ENCODE results near the gene NFX1.

DNA sequence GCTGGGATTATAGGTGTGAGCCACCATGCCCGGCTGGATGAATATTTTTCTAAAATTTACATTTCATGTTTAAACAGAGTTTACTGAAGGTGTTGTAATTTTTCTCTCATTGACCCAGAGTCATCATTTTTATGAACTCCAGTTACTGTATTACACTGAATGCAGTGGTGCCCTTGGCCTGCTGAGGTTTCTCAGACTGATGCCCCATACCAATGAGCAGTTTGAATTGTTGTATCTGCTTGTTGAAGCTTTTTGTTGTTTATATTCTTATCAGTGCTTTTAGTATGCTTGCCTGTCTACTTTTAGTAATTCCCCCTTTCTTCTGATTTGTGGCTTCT, 29.9 kb downstream of the NFX1 start:
- TF ChIP-seq ZFP3 (CRISPR knock-in tag; IDR thresholded peaks at IDR 0.05) (no peak), SNAI2 (CRISPR knock-in tag; IDR thresholded peaks at IDR 0.05) (no peak), ISL1 (CRISPR knock-in tag; IDR thresholded peaks at IDR 0.05) (peak; percentile 91), CSDC2 (CRISPR knock-in tag; IDR thresholded peaks at IDR 0.05) (no peak), BACH2 (CRISPR knock-in tag; IDR thresholded peaks at IDR 0.05; ENCODE audit: borderline replicate concordance) (no peak), TCF4 (CRISPR knock-in tag; IDR thresholded peaks at IDR 0.05; ENCODE audit: borderline replicate concordance) (no peak), ZNF70 (CRISPR knock-in tag; IDR thresholded peaks at IDR 0.05) (no peak), ZC3H10 (CRISPR knock-in tag; IDR thresholded peaks at IDR 0.05) (no peak), ZNF8 (CRISPR knock-in tag; IDR thresholded peaks at IDR 0.05) (no peak), ZNF565 (CRISPR knock-in tag; conservative IDR thresholded peaks at IDR 0.05; ENCODE audit: low read depth) (no peak), ARNTL (CRISPR knock-in tag; IDR thresholded peaks at IDR 0.05; ENCODE audit: borderline replicate concordance, low read depth) (no peak), TOX (CRISPR knock-in tag; IDR thresholded peaks at IDR 0.05; ENCODE audit: borderline replicate concordance) (no peak)
- TF ChIP-seq, protein P1, sequence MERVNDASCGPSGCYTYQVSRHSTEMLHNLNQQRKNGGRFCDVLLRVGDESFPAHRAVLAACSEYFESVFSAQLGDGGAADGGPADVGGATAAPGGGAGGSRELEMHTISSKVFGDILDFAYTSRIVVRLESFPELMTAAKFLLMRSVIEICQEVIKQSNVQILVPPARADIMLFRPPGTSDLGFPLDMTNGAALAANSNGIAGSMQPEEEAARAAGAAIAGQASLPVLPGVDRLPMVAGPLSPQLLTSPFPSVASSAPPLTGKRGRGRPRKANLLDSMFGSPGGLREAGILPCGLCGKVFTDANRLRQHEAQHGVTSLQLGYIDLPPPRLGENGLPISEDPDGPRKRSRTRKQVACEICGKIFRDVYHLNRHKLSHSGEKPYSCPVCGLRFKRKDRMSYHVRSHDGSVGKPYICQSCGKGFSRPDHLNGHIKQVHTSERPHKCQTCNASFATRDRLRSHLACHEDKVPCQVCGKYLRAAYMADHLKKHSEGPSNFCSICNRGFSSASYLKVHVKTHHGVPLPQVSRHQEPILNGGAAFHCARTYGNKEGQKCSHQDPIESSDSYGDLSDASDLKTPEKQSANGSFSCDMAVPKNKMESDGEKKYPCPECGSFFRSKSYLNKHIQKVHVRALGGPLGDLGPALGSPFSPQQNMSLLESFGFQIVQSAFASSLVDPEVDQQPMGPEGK (CRISPR knock-in tag; IDR thresholded peaks at IDR 0.05; ENCODE audit: borderline replicate concordance) = no peak
- TF ChIP-seq, protein P2, sequence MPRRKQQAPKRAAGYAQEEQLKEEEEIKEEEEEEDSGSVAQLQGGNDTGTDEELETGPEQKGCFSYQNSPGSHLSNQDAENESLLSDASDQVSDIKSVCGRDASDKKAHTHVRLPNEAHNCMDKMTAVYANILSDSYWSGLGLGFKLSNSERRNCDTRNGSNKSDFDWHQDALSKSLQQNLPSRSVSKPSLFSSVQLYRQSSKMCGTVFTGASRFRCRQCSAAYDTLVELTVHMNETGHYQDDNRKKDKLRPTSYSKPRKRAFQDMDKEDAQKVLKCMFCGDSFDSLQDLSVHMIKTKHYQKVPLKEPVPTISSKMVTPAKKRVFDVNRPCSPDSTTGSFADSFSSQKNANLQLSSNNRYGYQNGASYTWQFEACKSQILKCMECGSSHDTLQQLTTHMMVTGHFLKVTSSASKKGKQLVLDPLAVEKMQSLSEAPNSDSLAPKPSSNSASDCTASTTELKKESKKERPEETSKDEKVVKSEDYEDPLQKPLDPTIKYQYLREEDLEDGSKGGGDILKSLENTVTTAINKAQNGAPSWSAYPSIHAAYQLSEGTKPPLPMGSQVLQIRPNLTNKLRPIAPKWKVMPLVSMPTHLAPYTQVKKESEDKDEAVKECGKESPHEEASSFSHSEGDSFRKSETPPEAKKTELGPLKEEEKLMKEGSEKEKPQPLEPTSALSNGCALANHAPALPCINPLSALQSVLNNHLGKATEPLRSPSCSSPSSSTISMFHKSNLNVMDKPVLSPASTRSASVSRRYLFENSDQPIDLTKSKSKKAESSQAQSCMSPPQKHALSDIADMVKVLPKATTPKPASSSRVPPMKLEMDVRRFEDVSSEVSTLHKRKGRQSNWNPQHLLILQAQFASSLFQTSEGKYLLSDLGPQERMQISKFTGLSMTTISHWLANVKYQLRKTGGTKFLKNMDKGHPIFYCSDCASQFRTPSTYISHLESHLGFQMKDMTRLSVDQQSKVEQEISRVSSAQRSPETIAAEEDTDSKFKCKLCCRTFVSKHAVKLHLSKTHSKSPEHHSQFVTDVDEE (CRISPR knock-in tag; IDR thresholded peaks at IDR 0.05) = no peak

Data from SK-N-SH treated with all-trans-retinoic acid at 6 μM for 48 hours (cell line).